NAMALWA (cell line): ENCODE measurements around the gene PAX5.

Experiments used
- DNase-seq: peaks from one replicate; pipeline ENCODE4 v3.0.0-alpha.2; 2015; ENCODE audit warnings: low spot score

PAX5 gene

GRCh38 chr9:36960575-36960955 lies 73.5 kb downstream of the PAX5 start:
- DNase-seq, result no peak

- no peak for DNase-seq
Measured at GRCh38 chr9:36959681-36960574, 74.1 kb downstream of the PAX5 start.

GRCh38 chr9:36956908-36957307 lies 77.2 kb downstream of the PAX5 start:
- no peak for DNase-seq

- no peak for DNase-seq
Measured at GRCh38 chr9:36950389-36950788, 83.7 kb downstream of the PAX5 start.

- DNase-seq, result no peak
Measured at GRCh38 chr9:36949466-36949865, 84.6 kb downstream of the PAX5 start.

GRCh38 chr9:36948051-36948450 lies 86.0 kb downstream of the PAX5 start:
- DNase-seq, result no peak

- no peak for DNase-seq
Measured at GRCh38 chr9:36946653-36947052, 87.4 kb downstream of the PAX5 start.

- no peak for DNase-seq
Measured at GRCh38 chr9:36945999-36946398, 88.1 kb downstream of the PAX5 start.

- DNase-seq, result no peak
Measured at GRCh38 chr9:36942891-36943290, 91.2 kb downstream of the PAX5 start.

GRCh38 chr9:36941441-36941840 lies 92.6 kb downstream of the PAX5 start:
- DNase-seq, result no peak

- no peak for DNase-seq
Measured at GRCh38 chr9:36940881-36941280, 93.2 kb downstream of the PAX5 start.

- DNase-seq, result no peak
Measured at GRCh38 chr9:36940500-36940853, 93.6 kb downstream of the PAX5 start.

GRCh38 chr9:36939655-36940499 lies 94.2 kb downstream of the PAX5 start:
- DNase-seq, result no peak

- DNase-seq, result no peak
Measured at GRCh38 chr9:36939214-36939613, 94.9 kb downstream of the PAX5 start.

- DNase-seq, result no peak
Measured at GRCh38 chr9:36938617-36939016, 95.5 kb downstream of the PAX5 start.

- no peak for DNase-seq
Measured at GRCh38 chr9:36937951-36938350, 96.1 kb downstream of the PAX5 start.

GRCh38 chr9:36937346-36937745 lies 96.7 kb downstream of the PAX5 start:
- no peak for DNase-seq

- DNase-seq, result no peak
Measured at GRCh38 chr9:36936498-36936831, 97.6 kb downstream of the PAX5 start.

- no peak for DNase-seq
Measured at GRCh38 chr9:36935768-36936497, 98.1 kb downstream of the PAX5 start.

GRCh38 chr9:36935332-36935731 lies 98.7 kb downstream of the PAX5 start:
- DNase-seq, result no peak

GRCh38 chr9:36934478-36935065 lies 99.5 kb downstream of the PAX5 start:
- DNase-seq, result no peak

- no peak for DNase-seq
Measured at GRCh38 chr9:36933676-36934215, 100.3 kb downstream of the PAX5 start.
